GM19043 (cell line): ENCODE results near the gene DNAL4.

Source experiments
- ATAC-seq: cut with Tn5 transposase; IDR thresholded peaks from one replicate; pipeline ENCODE4 v1.9.1; 2021; ENCODE audit warnings: low read depth; ENCODE audit not compliant: unreplicated experiment

Gene DNAL4

DNA sequence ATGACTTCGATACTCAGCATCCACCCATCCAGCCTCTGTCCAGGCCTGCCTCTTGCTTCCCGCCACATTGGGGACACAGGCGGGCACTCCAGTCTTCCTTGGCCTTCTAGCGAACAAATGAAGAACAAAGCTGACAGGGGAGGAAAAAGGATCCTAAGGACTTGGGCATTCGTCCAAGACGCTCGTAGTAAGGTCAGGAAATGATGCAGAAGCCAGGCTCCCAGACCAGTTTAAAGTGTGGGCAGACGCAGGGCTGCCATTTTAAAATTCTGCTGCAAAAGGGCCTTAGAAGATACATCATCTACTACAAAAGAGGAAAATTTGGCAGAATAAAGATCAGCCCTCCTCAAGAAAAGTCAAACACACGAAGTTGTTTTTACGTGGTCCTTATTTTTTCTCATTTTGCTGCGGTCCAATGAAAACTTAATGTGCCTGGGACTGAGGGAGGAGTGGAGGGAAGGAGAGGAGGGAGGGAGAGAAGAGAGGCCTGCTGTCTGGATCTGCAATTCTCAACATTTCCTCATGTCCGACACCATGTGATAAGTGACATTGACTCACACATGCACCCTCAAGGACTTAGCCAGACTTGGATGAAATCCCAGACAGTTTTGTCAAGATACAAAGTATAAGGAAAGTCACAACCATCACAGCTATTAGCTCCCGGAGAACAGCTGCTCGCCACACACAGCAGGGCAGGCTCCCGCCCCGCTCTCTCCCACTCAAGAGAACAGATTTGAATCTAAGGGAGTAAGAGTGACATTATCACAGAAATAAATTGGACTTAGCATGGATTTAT is 5.7 kb downstream of the DNAL4 start:
- ATAC-seq, result no peak

DNA sequence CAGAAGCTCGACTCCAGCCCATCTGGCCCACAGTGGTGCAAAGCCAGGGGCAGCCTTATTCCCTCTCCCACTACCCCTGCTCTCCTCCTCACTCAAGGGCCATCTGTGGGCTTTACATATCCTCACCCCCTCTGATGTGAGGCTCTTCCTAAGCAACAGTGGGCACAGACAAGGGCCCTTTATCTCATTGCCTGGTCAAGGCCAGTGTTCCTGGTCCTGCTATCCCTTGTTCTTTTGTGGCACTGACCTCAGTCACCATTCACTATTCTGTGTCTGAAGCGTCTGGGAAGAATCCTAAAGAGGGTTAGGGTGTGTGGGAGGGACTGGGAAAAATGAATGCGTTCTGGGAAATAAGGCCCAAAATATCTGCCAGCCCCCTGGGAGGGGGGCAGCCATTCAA is 7.3 kb downstream of the DNAL4 start:
- ATAC-seq, result no peak

DNA sequence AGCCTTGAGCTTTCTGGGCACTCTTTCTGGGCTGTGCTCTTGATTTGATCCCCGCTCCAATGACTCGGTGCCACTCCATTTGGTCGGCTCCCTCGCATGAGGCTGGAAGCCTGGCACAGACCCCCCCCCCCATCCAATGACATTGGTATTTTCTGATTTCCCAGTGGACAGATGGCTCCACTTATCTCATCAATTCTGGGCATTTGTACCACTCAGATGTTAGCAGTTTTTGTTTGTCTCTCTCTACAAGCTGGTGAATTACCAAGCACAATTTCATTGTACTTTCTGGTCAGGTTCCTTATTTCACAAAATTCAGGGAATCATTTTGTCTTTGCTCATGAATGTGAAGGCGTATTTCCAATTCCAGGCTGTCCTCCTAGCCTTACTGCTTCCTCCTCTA is 9.1 kb downstream of the DNAL4 start:
- ATAC-seq, result no peak

DNA sequence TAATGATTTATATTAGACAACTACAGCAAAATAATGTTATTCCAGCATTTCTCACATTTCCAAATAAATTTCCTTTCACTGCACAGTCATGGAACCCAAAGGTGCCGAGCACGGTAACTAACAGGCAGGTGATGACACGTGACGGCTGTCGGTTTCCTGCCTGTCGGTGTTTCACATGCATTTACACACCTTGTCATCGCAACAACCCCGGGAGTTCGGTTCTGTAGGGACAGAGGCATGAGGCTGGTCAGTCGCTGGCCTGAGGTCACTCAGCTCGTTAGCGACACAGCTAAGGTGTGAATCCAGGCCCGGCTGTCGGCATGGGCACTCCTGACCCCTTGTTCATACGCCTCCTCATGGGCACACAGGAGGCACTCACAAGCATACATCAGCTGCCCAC is 9.9 kb downstream of the DNAL4 start:
- ATAC-seq, result no peak

DNA sequence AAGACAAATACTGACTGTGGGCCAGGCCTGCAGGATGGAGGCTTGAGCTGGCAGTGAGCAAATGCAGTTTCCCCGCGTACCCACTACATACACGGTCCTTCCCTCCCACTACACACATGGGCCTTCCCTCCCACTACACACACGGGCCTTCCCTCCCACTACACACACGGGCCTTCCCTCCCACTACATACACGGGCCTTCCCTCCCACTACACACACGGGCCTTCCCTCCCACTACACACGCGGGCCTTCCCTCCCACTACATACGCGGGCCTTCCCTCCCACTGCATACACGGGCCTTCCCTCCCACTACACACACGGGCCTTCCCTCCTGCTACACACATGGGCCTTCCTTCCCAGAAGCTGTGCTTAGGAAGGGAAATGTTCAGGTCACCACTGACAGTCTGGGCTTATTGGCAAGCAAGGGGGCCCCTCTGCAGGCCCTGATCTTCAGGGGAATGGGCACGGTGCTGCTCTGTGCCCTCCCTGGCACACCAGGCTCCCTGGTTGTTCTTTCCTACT is 10.8 kb downstream of the DNAL4 start:
- no peak for ATAC-seq

DNA sequence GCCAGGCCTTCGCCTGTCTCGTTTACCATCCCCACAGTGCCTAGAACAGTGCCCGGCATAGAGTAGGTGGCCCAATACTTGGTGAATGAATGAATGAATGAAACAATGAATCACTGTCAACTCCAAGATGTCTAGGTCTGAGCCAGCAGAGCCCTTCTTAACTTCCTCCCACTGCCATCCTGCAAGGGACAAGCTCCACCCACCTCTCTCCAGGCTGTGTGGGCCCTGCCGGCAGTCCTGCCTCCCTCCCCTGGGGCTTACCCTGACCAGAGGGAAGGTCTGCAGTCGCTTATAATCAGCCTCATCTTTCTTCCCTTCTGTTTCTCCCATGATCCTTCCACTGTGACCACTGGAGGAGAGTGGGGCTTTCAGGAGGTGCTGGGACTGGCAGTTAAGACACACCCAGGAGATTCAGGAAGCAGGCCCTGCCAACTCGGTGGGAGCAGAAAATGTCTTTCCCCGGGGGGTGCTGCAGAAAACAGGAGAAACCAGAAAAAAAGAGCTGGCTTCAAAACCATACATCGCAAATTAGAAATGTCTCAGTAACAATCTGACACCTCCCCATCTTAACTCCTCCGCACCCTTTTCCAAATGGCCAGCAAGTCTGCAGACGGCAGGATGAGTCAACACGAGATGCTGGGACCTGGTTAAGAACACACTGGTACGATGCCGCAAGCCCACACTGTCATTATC is 11.4 kb downstream of the DNAL4 start:
- ATAC-seq, result no peak

DNA sequence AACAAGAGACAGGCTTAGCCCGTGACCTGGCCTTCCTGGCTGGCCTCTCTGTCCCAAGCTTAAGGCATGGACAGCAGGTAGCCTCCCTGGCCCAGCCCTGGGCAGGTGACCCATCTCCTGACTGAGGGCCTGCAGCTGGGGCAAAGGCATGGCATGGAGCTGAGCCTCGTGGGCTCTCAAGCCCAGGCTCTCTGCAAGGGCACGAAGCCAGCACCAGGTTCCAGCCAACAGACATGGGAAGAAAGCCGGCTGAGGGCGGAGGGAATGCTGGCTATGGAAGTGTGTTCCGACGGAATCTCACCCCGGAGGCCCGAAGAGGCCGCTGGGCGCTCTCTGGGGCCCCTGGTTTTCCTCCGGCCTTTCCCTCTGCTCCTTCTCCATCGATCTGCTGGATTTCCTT is 12.9 kb downstream of the DNAL4 start:
- ATAC-seq, result no peak

DNA sequence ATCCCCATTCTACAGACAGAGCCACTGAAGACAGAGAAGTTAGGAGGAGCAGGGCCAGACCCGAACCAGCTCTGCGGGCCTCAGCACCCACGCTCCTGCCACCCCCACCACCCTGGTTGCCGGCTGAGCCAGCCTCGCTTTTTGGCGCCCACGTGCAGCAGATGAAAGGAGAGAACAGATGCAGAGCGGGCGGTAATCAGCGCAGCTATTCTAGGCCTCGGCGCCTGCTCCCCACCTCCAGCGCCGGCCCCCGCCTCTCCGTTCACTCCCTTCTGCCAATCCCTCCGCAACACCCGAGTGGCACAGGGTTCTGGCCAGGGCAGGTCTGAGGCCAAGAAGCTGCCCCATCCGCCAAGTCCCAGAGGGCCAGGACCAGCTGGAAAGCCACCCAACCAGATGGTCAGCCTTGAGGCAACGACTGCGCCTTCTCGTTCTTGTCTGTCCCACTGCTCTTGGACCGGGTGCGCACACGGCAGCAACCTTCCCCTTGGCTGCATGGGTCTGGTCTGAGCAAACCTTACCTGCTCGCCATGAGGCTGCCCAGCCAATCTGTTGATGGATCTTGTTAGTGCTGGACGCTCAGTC is 16.8 kb downstream of the DNAL4 start:
- ATAC-seq, result no peak

DNA sequence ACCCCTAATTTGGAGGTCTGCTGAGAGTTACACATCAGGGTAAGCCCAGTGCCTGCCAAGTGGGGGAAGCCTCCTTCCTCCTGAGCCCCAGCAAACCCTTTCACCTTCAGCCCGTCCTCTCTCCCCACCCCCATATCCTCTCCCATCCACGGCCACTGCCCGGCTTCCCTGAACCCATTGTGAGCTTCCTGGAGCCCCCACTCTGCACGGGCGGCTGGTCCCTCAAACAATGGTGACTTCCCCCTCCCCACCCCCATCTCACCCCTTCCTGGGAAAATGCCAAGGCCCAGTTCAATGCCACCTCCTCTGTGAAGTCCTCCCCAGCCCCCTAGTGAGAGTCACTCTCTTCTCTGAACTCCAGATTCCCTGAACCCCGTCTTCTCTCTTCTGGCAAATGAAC is 17.9 kb downstream of the DNAL4 start:
- no peak for ATAC-seq

DNA sequence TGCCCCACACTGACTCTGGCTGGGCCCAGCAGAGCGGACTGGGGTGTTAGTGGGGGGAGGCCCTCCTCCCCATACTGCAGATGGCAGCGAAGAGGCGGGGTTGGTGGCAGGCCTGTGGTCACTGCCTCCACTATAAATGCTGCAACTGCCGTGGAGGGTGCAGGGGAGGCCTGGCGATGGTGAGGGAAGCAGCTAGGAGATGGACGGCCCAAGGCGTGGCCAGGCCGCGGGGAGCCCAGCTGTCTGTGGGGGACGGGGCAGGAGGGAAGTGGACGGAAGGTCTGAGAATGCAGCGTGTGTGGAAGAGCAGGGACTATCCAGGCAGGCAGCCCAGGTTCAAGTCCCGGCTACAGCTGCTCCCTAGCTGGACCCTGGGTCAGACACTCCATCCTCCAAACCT is 18.3 kb downstream of the DNAL4 start:
- ATAC-seq, result no peak

DNA sequence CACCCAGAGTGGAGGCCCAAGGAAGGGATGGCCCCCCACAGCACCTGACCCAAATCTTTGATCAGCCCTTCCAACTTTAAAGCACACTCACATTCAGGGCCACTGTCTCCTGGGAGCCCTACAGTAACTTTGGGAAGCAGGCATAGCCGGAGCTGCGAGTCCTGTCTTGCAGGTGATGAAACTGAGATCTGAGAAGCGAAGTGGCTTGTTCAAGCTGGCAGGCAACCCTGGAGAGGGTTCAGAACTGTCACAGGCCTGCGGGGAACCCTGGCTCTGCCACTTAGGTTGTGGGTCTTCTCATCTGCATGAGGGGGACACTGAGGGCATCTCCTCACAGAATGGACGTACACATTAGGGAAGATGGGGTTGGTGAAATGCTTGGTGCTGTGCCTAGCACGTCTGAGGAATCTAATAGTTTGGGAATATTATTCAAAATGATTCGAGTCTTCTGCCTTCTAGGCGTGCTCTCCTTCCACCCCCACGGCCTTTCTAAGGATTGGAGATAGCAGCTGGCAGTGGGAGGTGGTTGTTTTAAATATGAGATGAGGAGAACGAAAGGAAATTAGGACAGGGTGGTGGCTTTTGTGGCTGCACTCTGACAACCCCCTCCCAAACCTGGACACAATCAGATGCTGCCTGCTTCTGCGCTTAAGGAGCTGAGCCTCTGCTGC is 19.3 kb downstream of the DNAL4 start:
- ATAC-seq, result no peak

DNA sequence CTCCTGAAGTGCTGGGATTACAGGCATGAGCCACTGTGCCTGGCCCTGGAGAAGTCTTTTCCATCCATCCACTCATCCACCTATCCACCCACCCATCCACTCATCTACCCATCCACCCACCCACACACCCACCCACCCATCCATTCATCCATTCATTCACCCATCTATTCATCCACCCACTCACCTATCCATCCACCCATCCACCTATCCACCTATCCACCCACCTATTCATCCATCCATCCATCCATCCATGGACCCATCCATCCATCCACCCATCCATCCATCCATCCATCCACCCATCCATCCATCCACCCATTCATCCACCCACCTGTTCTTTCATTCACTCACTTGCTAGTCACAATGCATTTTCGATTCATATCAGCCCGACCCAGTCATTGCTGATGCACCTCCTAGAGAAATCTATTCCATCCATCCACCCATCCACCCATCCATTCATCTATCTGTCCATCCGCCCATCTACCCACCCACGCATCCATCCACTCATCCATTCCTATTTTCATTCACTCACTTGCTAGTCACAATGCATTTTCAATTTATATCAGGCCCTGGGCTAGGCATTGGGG is 20.5 kb downstream of the DNAL4 start:
- ATAC-seq, result no peak

DNA sequence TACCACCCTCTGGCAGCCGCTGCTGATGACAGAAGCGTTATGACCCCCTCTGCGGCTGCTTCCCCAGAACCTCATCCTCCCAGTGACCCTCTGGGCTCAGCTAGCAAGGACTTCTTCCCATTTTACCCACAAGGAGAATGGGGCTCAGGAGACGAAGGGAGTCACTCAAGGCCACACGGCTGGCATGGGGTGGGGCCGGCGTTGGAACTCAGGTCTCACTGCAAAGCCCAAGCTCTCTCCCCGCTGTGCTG is 21.4 kb downstream of the DNAL4 start:
- no peak for ATAC-seq

DNA sequence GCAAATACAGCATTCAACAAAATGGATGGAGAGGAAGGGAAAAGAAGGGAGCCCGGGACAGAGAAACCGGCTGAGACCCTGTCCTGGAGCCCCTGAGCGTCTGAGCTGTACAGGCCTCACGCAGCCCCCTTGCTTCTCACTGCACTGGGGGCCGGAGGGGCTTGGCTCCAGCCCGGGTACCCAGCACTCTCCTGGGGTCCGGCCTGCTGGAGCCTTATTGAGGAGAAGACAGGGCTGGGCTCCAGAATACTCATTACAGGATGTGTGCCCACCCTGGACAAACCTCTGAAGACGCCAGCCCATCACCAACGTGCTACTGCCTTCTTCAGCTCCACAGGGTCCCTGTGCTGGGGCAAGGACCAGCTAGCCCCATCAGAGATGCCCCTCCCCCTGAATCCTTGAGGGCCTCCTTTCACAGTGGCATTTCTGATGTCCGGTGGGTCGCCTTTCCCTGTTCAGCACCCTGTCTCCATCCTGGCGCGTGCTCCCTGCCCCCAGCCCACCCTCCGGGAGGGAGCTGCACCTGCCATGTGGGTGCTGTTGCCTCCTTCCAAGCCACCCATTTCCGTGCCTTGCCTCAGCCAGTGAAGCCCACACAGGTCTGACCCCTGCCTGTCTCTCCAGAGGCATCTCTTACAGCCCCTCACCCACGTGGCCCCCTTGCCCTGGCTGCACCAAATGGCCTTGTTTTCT is 23.5 kb downstream of the DNAL4 start:
- no peak for ATAC-seq

DNA sequence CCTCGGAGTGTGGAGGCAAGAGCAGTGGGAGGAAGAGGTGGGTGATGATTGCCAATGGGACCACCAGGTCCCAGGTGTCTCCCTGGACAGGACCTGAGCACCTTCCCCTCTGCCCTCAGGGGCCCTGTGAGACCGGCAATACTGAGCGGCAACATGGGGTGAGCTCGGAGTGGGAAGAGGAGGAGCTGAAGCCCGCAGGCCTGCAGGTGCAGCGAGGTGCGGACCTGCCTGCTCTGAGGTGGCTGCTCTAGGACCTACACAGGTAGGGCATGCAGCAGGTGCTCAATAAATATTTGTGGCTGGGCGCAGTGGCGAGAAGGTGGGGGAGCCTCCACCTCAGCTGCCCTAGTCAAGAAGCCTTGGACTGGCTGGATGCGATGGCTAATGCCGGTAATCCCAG is 25.9 kb downstream of the DNAL4 start:
- no peak for ATAC-seq

DNA sequence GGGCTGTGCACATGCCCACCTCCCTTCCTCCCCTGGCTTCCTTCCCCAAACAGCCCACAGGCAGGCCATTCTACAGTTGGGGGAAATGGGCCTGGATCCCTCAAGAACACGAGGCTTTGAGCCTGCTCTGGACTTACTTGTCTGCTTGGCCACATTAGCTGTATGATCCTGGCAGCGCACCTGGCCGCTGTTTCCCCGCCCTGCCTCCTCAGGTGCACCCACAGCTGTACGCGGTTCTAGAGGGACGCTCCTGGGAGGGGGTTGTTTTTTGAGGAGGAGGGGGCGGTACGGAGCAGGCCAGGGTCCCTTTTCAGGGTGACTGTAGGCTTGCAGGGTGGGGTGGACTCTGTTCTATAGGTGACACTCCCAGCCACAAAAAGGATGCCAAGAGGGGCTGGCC is 26.6 kb downstream of the DNAL4 start:
- no peak for ATAC-seq

DNA sequence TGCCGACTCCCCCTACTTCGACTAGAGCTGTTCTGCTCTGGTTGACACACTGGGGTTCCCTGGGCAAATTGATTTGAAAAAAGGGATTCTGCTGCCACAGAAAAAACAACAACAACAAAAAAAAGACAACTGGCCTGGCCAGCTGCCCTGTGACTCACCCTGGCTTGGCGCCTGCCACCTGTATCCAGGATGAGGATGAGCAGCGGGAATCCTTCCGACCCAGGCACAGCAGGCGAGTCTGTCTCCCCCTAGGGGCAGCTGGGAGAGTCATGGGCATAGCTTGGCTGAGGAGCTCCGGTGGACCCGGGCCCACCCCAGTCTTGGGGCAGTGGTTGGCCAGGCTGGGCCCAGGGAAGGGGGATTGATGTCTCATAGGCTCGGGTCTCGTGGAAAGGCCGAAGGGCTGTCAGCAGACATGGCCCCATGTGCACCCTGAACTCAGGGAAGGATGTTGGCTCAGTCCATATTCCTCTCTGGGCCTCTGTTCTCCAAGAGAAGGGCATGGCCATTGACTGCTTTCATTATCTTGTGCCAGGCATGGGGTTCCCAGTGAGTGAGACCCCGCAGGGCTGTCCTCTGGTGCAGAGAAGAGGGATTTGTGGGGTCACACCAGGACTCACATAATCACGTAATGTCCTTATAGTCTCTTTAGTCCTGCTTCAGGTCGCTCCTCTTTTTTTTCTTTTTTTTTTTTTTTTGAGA is 27.7 kb downstream of the DNAL4 start:
- no peak for ATAC-seq

DNA sequence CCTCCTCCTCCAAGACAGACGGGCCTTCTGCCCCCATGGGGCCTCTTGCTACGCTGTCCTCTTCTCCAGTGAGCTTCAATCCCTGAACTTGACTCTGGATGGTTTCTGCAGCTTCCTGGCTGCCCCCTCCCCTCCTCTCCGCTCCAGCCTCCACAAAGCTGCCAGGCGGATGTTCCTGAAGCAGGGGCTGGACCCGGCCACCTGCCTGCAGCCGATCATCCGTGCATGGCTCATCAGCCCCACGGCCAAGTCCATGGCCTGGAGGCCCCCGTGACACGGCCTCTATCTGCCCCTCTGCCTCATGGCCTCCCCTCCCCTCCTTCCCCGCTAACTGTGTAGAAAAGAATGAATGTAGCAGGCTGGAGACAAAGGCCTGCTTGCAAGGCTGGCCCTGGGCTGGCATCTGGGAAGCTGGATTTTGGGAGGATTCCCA is 31.4 kb downstream of the DNAL4 start:
- no peak for ATAC-seq

DNA sequence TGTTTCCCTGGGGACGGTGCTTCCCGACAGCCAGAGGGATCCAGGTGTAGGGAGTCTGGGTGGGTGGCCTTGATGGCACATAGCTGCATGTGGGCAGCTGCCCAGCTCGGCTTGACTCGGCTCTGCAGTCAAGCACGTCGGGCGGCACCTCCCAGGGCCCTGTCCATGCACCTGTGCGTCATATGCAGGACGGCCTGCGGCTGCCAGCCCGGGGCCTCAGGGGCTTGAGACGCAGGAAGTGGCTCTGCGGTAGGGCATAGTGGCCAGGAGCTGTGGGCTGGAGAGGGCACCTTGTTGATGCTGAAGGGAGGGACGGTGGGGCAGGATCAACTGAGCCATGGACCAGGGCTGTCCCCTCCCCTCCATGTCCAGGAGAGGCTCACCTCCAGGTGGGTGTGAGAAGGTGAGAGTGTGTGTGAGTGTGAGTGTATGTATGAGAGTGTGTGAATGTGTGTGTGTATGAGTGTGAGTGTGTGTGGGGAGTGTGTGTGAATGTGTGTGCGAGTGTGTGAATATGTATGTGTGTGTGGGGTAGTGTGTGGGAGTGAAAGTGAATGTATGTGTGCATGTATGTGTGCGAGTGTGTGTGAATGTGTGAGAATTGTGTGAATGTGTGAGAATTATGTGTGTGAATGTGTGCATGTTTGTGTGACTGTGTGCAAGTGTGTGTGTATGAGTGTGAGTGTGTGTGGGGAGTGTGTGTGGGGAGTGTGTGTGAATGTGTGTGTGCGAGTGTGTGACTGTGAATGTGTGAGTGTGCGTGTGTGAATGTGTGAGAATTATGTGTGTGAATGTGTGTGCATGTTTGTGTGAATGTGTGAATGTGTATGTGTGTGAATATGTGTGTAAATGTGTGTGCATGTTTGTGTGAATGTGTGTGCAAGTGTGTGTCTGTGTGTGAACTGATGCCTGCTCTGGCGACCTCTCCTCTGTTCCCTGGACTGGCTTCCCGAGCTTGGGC is 32.5 kb downstream of the DNAL4 start:
- no peak for ATAC-seq
